Activated CD8-positive, alpha-beta memory T cell treated with anti-CD3 and anti-CD28 coated beads for 36 hours (primary cell): ENCODE data around the gene CCDC183. TPM values are rescaled to one million over a fixed set of nuclear protein-coding genes. Genes with fewer than 3 reads are reported as not detected.
"Not testable (repeated sequence)": the region's sequence is repeated elsewhere in the genome, so short reads cannot be mapped to it uniquely, and the experiment has no call there.

Source experiments
- CTCF ChIA-PET: fragments of 350-600 bp; sonication (Branson Sonifier 250); formaldehyde crosslinking; loops from one replicate; lab custom pipeline; 2021; ENCODE audit warnings: antibody characterized with exemption; lab: Charles Lee
- POLR2A ChIA-PET: fragments of 350-600 bp; sonication (Branson Sonifier 250); formaldehyde crosslinking; loops from one replicate; lab custom pipeline; 2021; ENCODE audit warnings: antibody characterized with exemption; lab: Charles Lee
- total RNA-seq, 2 experiments: library from RNA; stranded (reverse); gene quantifications; one replicate each; pipeline ENCODE4 v1.2.3, GENCODE V29; 2021

Gene CCDC183
- total RNA-seq, 2 experiments from 2014 or later: 0.46 TPM; not detected in 1

DNA sequence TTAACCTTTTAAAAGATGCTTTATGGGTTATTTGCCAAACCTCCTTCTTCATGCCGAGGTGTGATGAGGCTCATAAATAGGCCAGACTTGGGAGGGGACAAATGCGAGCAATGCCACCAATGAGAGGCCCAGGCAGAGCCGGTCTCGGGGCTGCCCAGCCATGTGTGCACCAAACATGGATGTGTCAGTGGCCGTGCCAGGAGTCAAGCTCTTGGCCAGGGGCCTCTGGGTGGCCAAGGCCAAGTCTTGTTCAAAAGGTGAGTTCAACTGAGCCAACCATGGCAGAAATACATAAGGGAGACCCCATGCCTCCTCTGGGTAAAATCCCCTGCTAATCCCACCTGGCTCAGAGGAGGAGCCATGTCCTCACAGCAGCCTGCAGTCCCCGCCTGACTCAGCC lies 20.9 kb upstream of the CCDC183 start:
- POLR2A ChIA-PET: no interaction called here
- CTCF ChIA-PET: interaction anchor here (0.6 kb wide), 1 partner anchor 13 kb away, joined by 3 read pairs; no protein-coding TSS in a partner anchor

DNA sequence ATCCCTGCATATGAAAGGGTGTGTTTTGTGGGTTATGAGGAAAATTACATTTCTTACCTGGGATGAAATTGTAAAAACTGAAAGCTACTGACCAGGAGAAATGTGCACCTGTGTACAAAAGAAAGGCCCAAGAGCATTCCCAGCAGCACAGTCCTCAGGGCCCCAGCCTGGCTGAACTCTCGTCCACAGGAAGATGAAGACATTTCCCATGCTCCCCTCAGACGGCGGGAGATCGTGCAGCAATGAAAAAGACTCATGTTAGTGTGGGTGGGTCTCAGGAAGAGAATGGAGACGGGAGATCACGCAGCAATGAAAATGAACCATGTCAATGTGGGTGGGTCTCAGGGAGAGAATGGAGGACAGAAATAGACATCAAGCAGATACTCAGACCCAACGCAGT lies 19.2 kb upstream of the CCDC183 start:
- POLR2A ChIA-PET: no interaction called here
- CTCF ChIA-PET: interaction anchor here (1.1 to 2.0 kb wide), 2 partner anchors 11 to 65 kb away, joined by 3 to 7 read pairs; partner anchors contain the start of gene AJM1

DNA sequence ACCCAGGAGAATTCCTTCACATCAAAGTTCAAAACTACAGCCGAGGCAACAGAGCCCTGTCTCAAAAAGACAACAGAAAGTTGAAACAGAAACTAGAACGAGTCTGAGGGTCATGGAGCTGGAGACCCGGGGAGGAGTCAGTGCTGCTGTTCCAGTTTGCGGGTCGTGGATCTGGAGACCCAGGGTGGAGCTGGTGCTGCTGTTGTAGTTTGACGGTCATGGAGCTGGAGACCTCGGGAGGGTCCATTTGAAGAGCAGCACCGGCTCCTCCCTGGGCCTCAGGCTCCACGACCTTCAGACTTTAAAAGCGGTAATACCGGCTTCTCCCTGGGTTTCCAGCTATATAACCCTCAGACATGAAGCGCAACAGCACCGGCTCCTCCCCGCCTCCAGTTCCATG lies 18.8 kb upstream of the CCDC183 start:
- ChIA-PET POLR2A (interaction anchor here (0.5 kb wide), 1 partner anchor 293 kb away, joined by 7 read pairs; the partner anchor contains the start of gene SAPCD2), CTCF (interaction anchor here (0.6 to 2.0 kb wide), 4 partner anchors 9 to 65 kb away, joined by 3 to 7 read pairs (median 4); partner anchors contain the start of gene AJM1)

DNA sequence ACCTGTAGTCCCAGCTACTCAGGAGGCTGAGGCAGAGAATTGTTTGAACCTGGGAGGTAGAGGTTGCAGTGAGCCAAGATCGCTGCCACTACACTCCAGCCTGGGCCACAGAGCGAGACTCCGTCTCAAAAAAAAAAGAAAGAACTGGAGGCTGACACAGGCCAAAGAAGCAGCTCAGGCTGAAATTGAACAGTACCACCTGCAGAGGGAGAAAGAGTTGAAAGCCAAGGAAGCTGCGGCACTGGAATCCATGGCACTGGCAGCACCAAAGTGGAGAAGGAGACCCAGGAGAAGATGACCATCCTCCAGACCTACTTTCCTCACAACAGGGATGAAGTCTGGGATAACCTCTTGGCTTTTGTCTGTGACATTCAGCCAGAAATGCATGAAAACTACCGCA lies 16.3 kb upstream of the CCDC183 start:
- ChIA-PET POLR2A (no interaction called here), CTCF (interaction anchor here (0.6 to 1.1 kb wide), 2 partner anchors 9 to 288 kb away, joined by 4 to 5 read pairs; no protein-coding TSS in a partner anchor)

DNA sequence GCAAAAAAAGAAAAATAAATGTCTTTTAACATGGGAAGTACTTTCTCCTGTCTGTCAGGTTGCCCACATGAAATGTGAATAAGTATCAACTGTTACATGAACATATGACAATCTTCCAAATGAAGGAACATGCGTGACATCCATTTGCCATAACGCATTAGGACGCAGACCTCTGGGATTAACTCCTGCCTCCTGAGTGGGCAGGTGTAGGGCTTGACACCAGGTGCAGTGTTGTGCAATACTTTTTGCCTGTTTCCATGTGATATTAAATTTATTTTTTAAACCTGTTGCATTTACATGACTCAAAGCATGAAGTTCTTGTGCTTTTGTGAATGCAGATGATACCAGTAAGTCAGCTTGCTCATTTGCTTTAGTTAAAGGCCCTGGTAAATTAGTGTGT lies 13.7 kb upstream of the CCDC183 start:
- POLR2A ChIA-PET: no interaction called here
- CTCF ChIA-PET: no interaction called here

DNA sequence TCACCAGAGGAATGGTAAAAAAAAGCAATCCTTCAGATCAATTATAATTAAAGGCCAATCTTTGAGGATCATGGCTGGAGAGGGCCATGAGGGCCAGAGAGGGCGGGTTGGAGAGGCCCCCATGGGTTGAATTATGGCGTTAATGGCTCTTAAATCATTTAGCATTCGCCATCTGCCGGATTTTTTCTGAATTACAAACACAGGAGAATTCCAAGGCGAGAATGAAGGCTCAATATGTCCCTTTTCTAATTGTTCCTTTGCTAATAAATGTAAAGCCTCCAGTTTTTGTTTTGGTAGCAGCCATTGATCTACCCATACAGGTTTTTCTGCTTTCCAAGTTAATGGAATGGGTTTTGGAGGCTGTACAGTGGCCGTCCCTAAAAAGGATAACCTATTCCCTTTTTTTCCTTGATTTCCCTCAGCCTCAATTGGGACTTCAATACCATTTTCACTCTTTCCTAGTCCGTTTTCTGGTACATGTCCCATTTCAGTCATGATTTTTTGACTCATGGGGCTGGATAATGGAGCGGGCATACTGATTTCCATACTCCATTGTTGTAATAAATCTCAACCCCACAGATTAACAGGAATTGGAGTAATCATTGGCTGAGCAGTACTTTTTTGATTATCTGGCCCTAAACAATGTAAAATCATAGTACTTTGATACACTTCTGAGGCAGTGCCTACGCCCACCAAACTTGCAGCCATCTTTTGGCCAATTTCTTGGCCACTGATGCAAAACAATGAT lies 11.7 kb upstream of the CCDC183 start:
- ChIA-PET CTCF (interaction anchor here (0.9 to 1.6 kb wide), 2 partner anchors 15 to 26 kb away, joined by 3 to 4 read pairs; partner anchors contain the start of gene LCN8), POLR2A (no interaction called here)

DNA sequence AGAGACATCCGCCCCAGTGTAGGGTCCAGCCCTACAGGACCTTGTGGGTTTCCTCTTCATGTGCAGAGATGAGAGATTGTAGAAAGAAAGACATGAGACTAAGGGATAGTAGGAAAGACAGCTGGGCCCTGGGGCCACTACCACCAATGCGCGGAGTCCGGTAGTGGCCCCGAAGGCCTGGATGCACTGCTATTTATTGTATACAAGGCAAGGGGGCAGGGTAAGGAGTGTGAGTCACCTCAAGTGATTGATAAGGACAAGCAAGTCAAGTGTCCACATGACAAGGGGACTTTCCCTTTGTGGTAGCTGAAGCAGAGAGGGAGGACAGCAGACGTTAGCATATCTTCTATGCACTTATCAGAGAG lies 11.2 kb upstream of the CCDC183 start:
- ChIA-PET POLR2A (no interaction called here), CTCF (interaction anchor here (1.5 to 3.8 kb wide), 3 partner anchors 16 to 250 kb away, joined by 3 to 23 read pairs (median 4); no protein-coding TSS in a partner anchor)

DNA sequence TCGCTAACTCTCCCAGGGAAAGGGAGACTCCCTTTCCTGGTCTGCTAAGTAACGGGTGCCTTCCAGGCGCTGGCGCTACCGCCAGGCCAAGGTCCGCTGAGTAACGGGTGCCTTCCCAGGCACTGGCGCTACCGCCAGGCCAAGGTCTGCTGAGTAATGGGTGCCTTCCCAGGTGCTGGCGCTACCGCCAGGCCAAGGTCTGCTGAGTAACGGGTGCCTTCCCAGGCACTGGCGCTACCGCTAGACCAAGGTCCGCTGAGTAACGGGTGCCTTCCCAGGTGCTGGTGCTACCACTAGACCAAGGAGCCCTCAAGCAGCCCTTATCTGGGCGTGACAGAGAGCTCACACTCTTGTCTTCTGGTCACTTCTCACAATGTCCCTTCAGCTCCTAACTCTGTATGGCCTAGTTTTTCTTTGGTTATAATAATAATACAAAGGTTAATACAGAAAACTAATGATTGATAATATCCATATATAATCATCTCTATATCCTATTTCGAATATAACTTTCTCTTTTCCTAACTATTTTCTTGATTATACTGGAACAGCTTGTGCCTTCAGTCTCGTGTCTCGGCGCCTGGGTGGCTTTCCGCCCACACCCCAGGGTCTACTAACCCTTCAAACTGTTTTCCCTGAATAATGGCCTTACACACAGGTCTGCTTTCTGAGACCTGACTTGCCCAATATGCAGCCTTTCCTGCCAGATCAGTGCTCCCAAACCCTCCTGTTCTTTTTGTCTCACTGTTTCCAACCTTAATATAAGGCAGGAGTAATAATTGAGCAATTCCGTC lies 10.4 kb upstream of the CCDC183 start:
- POLR2A ChIA-PET: not testable (repeated sequence)

DNA sequence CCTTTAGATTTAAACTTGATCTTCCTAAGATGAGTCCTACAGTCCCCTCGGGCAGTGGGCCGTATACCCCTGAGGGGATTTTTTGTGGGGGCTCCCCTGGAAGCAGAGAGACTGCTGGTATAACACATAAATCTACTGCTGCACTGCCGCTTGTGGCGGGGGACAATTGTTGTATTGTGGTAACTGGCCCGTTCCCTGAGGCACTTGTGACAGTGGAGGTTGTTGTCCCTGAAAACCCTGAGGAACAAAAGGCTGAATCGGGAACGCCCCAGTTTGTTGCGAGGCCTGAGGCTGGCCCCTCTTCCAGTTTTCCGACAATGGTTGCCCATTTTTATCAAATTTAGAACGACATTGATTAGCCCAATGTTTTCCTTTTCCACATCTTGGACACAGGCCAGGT lies 9.7 kb upstream of the CCDC183 start:
- POLR2A ChIA-PET: no interaction called here
- CTCF ChIA-PET: interaction anchor here (1.1 to 3.8 kb wide), 6 partner anchors 20 to 248 kb away, joined by 3 to 23 read pairs (median 3); partner anchors contain the start of gene FUT7

More for the DNA sequence above, 10.4 kb upstream of the CCDC183 start:
- CTCF ChIA-PET: interaction anchor here (1.1 to 3.8 kb wide), 5 partner anchors 16 to 249 kb away, joined by 3 to 23 read pairs (median 3); no protein-coding TSS in a partner anchor

DNA sequence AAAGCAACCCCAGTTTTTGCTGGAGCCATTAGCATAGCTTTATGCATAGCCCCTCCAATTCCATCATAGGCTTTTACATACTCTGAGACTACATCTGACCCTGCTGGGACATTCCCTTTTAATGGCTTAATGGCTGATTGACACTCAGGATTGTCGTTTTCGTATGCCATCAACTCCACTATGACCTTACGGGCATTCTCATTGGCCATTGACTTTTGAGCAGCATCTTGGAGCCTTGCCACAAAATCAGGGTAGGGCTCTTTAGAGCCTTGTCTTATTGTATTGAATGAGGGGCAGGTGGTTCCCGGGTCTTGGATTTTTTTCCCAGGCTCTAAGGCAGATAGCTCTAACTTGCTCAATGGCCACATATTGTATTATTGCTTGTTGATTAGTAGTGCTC lies 9.2 kb upstream of the CCDC183 start:
- CTCF ChIA-PET: interaction anchor here (0.7 to 3.8 kb wide), 9 partner anchors 9 to 437 kb away, joined by 3 to 23 read pairs (median 3); partner anchors contain the start of genes CLIC3 and FUT7
- POLR2A ChIA-PET: not testable (repeated sequence)

DNA sequence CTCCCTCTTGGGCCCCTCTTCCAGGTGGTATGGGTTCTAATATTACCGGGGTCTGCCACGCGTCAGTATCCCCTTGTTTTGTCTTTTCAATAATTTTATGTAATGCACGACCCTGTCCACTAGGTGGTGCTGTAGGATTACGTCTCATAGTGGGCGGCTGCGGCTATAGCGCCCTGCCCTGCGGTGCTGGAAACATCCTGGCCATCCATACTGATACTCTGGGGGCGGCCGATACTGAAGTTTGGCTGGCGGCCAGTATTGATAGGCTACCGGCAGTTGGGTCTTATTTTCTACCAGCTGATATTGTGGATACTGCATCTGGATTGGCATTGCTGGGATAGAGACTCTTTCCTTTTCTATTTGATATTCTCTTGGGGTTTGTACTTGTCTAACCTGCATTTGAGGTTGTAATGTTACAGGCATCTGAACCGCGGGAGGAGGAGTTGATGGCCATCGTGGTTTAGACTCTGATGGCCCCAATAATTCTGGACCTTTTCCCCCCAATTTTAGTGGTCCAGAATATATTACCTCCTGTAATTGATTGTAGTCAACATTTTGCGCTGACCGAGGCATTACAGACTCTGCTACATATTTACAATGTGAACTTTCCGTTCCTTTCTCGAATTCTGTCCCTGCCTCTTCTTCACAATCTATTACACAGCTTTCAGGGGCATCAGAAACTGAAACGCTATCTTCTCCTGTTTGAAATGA lies 8.3 kb upstream of the CCDC183 start:
- ChIA-PET POLR2A (interaction anchor here (0.6 kb wide), 1 partner anchor 259 kb away, joined by 3 read pairs; no protein-coding TSS in a partner anchor), CTCF (interaction anchor here (0.7 to 3.8 kb wide), 13 partner anchors 10 to 436 kb away, joined by 3 to 23 read pairs (median 3); partner anchors contain the start of genes CLIC3, FUT7, LCN8 and PAXX)

DNA sequence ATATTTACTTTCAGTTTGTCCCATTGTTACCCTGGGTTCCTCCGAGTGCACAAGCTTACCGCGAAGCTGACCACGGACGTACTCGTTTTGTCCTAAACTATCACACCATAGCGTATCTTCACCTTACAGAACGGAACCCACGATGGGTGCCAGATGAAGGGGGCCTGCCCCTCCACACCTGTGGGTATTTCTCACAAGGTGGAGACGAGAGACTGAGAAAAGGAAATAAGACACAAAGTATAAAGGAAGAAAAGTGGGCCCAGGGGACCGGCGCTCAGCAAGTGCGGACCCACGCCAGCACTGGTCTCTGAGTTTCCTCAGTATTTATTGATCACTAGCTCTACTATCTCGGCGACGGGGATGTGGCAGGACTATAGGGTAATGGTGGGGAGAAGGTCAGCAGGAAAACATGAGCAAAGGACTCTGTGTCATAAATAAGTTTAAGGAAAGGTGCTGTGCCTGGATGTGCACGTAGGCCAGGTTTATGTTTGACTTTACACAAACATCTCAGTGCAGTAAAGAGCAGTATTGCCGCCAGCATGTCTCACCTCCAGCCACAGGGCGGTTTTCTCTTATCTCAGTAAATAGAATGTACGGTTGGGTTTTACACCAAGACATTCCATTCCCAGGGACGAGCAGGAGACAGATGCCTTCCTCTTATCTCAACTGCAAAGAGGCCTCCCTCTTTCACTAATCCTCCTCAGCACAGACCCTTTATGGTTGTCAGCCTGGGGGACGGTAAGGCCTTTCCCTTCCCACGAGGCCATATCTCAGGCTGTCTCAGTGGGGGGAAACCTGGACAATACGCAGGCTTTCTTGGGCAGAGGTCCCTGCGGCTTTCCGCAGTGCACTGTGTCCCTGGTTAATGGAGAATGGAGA lies 7.3 kb upstream of the CCDC183 start:
- ChIA-PET CTCF (interaction anchor here (0.6 to 3.8 kb wide), 8 partner anchors 11 to 258 kb away, joined by 3 to 23 read pairs (median 4); partner anchors contain the start of genes FUT7, LCN8, NPDC1 and PAXX), POLR2A (interaction anchor here (0.7 kb wide), 1 partner anchor 432 kb away, joined by 4 read pairs; no protein-coding TSS in a partner anchor)

DNA sequence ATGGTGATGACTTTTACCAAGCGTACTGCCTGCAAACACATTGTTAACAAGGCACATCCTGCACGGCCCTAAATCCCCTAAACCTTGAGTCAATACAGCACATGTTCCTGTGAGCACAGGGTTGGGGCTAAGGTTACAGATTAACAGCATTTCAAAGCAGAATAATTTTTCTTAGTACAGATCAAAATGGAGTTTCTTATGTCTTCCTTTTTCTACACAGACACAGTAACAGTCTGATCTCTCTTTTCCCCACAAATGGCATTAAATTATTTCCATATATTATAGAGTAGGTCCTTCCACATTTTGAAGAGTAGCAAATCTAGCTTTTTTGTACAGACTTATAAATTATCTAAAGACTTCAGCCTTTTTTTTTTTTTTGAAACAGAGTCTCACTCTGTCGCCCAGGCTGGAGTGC lies 6.6 kb upstream of the CCDC183 start:
- ChIA-PET POLR2A (interaction anchor here (0.7 kb wide), 1 partner anchor 431 kb away, joined by 4 read pairs; no protein-coding TSS in a partner anchor), CTCF (interaction anchor here (1.1 to 1.2 kb wide), 3 partner anchors 246 to 279 kb away, joined by 3 to 4 read pairs (median 4); partner anchors contain the start of gene NPDC1)

DNA sequence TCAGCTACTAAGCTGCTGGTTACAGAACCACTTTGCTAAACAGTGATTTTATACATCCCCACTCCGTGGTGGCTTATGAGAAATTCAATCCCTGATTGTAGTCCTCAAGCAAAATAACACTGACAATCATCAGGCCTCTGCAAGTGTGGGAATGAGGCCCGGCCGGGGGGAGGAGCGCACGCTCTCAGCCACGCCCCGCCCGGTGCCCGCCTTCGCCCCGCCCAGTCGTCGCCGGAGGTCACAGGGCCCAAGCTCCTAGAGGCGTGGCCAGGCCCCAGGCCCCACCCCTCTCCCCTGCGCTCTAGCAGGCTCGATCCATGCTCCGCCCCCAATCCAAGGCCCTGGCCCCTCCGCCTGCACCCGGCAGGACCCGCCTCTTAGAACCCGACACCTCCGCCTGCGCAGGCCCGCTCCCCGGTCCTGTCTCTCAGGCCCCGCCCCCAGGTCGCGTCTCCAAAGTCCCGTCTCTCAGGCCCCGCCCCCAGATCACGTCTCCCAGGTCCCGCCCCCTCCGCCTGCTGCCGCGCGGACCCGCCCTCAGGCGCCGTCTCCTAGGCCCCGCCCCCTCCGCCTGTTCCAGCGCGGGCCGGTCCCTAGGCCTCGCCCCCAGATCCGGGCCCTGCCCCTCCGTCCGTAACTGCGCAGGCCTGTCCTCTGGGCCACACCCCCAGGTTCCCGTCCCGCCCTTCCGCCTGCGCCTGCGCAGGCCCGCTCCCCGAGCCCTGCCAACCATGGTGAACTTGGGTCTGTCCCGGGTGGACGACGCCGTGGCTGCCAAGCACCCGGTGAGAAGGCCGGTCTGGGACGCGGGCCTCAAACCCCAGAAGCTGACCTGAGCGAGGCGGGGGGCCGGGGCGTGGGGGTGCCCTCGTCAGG lies 5.3 kb upstream of the CCDC183 start, which contains the start of gene TMEM141:
Gene TMEM141, plus strand, starts transcription at position 705 of the 876 bp plus-strand sequence. Its CDS starts 27 bp downstream, at position 732.
- ChIA-PET POLR2A (interaction anchor here (0.6 to 1.0 kb wide), 2 partner anchors 118 to 295 kb away, joined by 3 to 4 read pairs; partner anchors contain the start of gene MAN1B1), CTCF (interaction anchor here (0.6 to 1.5 kb wide), 6 partner anchors 52 to 277 kb away, joined by 3 to 5 read pairs (median 4); no protein-coding TSS in a partner anchor)

DNA sequence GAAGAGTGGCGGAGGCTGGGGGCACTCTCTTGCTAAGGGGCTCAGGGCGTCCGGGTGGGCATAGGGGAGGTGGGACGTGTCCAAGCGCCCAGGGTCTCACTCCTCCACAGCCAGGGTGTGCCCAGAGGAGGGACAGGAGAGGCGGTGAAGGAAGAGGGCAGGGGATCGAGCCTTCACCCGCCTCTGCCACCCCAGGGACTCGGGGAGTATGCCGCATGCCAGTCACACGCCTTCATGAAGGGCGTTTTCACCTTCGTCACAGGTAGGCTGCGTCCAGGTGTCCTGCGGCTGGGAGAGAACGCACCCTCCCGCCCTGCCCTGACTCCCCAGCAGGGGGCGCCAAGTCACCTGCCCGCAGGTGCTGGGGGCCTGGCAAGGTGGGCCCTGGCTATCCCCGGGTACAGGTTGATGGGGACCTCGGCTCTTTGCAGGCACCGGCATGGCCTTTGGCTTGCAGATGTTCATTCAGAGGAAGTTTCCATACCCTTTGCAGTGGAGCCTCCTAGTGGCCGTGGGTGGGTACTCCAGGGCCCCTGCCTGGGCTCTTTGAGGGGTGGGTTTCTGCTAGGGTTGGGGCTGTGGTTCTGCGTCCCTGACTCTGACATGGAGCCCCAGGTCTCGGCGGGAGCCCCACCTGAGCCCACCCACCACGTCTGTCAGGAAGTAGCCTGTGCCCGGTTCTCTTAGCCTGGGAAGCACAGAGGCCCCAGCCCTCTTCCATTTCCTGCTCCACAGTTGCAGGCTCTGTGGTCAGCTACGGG lies 4.4 kb upstream of the CCDC183 start:
- ChIA-PET CTCF (interaction anchor here (0.6 to 1.6 kb wide), 13 partner anchors 11 to 278 kb away, joined by 3 to 7 read pairs (median 3); partner anchors contain the start of gene FBXW5), POLR2A (interaction anchor here (0.6 kb wide), 1 partner anchor 117 kb away, joined by 3 read pairs; no protein-coding TSS in a partner anchor)
